ENCODE data around the gene C19orf67.

C19orf67 gene

GRCh38 chr19:14107581-14108461 lies 22.2 kb upstream of the C19orf67 start:
- DNase-seq = no peak

DNA sequence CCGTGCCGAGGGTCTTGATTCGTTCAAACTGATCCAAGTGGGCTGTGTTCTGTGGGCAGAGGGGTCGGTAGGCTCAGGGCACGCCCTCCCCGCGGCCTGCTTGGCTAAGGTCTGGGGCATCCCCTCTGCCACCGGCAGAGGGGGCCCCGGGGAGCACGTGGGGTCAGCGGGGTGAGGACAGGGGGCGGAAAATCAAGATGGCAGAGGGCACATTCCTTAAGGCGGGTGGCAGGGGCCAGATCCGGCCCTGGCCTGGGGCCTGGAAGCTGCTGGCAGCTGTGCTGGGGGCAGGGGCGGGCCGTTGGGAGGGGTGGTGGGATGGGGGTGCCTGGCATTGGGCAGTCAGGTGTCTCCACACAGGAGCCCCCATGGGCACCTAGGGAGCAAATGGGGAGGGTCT lies 21.3 kb upstream of the C19orf67 start:
- DNase-seq = no peak

DNA sequence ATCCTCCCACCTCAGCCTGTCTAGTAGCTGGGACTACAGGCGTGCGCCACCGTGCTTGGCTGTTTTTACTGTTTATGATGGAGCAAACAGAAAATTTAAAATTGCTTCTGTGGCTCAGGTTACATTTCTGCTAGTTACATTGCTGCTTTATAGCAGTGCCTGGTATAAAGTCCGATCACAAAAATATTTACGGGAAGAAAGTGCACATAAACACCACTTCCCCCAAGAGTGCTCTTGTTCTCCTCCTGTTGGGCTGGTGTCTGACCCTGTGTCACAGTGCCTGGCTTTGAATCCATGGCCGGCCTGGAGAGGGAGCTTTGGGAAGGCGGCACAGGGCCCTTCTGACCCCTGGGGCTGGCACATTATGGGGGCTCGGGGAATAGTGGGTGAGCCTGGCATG lies 20.1 kb upstream of the C19orf67 start:
- DNase-seq = no peak

- no peak for DNase-seq
These were observed 17.7 kb upstream of the C19orf67 start for GRCh38 chr19:14103310-14103709.

- DNase-seq = no peak
These were observed 17.2 kb upstream of the C19orf67 start for GRCh38 chr19:14102756-14103155.

DNA sequence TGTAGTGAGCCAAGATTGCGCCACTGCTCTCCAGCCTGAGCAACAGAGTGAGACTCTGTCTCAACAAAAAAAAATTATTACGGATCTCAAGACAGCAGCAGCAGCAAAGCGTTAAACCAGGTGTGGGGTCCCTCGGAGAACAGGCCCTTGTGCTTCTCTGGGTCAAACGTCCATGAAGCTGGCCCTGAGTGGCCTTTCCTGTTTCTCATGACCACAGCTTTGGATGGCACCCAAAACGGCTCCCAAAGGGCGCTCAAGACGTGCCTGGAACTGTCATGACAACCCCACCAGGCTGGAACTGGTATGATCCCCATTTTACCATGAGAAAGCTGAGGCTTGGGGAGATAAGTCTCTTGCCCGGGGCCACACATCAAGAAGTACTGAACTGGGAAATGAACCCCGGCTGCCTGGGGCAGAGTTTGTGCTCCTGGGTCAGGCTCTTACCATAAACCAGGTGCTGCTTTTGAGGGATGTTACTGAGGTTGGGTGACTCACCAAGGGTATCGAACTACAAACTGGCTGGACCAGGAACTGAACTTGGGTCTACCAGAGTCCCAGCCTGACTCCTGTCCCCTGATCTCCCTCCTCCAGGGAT lies 16.6 kb upstream of the C19orf67 start:
- DNase-seq = no peak

DNA sequence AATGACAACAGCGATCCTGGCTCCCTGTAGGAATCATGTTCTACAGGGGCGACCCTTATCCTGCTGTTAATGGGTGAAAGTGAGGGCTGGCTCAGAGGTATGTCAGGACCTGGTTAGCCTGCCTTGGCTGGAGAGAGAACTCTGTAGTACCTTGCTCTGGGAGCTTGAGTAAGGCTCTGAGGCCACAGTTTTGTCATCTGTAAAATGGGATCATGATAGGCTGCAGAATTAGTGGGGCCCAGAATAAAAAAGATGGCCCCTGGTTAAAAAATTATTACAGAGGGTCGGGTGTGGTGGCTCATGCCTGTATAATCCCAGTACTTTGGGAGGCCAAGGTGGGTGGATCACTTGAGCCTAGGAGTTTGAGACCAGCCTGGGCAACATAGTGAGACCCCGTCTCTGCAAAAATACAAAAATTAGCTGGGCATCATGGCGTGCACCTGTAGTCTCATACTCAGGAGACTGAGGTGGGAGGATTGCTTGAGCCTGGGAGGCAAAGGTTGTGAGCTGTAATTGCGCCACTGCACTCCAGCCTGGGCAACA lies 15.5 kb upstream of the C19orf67 start:
- no peak for DNase-seq

DNA sequence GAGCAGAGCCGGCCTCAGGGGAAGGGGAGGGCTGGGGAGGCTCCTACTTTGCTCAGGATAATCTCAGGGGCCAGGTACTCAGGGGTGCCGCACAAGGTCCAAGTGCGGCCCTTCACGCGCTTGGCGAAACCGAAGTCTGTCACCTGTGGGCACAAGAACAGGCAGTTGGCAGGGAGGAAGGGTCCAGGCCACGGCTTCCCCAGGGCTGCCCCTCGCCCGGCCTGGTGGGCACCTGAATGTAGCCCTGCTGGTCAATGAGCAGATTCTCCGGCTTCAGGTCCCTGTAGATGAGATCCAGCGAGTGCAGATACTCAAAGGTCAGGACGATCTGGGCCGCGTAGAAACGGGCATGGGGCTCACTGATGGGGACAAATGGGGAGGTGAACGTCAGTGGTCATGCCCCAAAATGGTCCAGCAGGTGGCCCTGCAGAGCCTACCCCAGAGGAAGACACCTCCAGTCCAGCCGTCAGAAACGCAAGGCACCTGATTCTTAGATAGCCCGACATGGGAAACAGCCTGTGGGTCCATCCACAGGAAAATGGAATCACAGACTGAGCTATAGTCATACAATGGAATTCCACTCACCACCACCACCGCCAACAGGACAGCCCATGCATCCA lies 12.1 kb upstream of the C19orf67 start:
- DNase-seq = no peak

GRCh38 chr19:14096272-14096992 lies 10.8 kb upstream of the C19orf67 start:
- DNase-seq = no peak

- no peak for DNase-seq
These were observed 9.3 kb upstream of the C19orf67 start for GRCh38 chr19:14094854-14095253.

DNA sequence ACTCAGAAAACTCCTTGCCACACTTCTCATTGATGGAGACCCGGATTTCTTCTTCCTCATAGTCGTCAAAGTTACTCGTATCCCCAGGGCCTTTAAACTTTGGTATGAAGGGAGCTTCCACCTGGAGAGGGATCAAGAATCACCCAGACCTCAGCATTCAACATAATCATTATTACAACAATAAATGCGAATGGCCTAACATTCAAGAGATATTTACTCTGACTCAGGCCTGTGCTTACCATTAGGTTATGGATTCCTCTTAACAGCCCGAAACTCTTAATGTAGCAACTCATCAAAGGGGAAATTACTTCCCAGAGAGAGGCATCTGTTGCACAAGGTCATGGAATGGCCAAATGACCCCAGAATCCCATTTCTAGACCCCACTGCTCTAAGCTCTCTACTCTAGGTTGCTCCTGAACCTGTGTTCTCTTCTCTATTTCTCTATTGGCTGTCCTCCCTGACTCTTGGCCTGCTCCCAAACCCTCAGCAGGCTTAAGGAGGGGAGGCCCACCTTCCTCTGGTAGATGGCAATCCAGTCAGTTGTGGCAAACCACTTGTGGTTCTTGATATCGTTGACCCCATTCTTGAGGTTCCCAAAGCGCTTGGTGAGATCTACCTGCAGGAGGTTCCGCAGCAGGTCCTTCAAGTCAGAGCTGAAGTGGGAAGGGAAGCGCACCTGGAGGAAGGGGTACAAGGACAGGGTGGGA lies 7.7 kb upstream of the C19orf67 start:
- no peak for DNase-seq

DNA sequence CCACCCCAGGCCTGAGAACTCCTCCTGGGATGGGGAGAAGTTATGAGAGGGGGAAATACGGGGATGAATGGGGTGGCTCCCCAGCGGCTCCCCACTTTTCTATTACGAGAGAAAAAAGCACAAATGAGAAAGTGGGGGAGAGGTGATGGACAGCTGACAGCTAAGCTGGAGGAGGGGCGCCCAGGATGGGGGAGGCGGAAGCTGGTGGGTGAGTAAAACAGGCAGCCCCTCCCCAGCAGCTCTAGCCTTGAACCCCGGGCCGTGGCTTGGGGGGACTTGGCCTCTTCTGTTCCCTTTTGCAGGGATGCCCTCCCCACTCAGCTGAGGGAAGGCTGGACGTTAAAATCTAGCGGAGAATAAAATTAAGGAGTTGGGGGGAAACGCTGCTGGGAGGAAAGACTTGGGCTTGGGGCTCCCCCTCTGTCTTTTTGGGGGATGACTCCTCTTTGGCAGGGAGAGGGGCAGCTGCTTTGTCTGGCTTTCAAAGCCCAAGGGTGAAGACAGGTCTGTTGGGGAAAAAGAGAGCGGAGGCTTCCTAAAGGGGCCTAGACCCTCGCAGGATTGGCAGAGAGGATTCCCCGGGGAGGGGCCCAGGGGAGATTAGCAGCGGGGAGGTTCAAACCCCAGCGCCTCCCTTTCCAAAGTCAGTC lies 6.4 kb upstream of the C19orf67 start:
- DNase-seq = no peak

- peak; percentile 63 for DNase-seq
These were observed 5.7 kb upstream of the C19orf67 start for GRCh38 chr19:14091081-14091812.

DNA sequence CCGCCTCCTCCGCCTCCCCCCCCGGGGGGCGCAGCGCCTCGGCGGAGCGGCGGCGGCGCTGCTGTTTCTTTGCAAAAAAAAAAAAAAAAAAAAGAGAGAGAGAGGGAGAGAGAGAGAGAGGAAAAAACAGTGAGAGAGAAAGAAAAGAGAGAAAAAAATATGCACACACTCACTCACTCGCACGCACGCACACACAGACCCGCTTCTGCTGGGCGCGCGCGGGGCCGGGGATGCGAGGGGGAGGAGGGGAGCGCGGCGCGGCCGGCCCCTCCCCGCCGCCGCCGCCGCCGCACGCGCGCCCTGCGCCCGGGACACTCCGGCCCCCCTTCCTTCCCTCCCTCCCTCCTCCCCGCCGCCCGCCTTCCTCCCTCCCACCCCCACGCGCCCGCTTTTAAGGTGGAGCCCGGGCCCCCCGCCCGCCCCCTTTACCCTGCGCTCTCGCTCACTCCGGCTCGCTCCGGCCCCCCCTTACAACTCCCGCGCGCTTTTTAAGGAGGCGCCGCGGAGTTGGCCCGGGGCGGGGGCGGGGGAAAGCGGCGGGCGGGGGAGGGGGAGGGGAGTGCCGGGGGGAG lies 5.0 kb upstream of the C19orf67 start, which contains the start of gene SAMD1:
Gene SAMD1, minus strand, starts transcription at position 243 of the 572 bp plus-strand sequence.
- DNase-seq = peak; percentile 89

DNA sequence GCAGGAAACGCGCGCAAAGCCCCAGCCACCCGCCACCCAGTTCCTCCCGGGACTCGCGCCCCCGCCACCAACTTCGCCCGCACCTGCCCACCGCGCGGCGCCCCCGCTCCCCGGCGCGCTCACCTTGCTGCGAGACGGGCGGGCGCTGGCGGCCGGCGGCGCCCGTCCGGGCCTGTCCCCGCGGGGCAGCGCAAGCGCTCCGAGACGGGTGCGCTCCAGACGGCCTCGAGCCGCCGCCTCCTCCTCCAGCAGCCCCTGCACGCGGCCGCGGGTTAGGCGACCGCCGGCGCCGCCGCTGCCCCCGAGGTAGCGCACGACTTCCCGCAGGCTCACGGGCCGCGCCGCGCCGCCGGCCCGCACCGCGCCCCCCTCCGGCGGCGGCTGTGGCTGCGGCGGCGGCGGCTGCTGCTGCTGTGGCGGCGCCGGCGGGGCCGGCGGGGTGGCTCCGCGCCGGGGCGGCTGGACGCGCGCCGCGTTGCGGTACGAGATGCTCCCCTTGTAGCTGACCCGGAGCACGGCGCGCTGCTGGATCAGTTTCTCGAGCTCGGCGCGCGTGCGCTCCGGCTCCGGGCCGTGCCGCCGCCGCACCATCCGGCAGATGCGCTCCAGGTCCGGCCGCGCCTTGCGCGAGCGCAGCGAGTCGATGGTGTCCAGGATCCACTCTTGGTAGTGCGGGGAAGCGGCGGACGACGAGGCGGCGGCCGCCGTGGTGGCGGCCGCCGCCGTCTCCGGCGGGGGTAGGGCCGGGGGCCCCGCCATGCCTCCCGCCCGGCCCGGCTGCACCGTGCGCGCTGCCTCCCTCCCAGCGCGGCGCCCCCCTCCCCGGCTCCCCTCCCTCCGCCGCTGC lies 4.3 kb upstream of the C19orf67 start:
- peak; percentile 61 for DNase-seq

GRCh38 chr19:14089412-14089661 lies 3.8 kb upstream of the C19orf67 start:
- no peak for DNase-seq

GRCh38 chr19:14088634-14089411 lies 3.2 kb upstream of the C19orf67 start:
- DNase-seq = no peak

GRCh38 chr19:14086098-14086497 lies 515 bp upstream of the C19orf67 start:
- no peak for DNase-seq

- DNase-seq = no peak
These were observed 3.0 kb downstream of the C19orf67 start for GRCh38 chr19:14082675-14082960.

All from fibroblast of skin of back (primary cell).